Right renal cortex interstitium (tissue), 3 donors: ENCODE measurements around the gene CADM1. TPM values are rescaled to one million over a fixed set of nuclear protein-coding genes. Genes with fewer than 3 reads are reported as not detected.

Source experiments
- DNase-seq, 3 donors: peaks; one replicate each; pipeline ENCODE4 v3.0.0-alpha.2; 2013; ENCODE audit warnings: low read depth in 3 of 3, low spot score in 2 of 3
- polyA plus RNA-seq, 3 donors: library from polyadenylated mRNA; unstranded; fragments of 120-200 nt; gene quantifications; one replicate each; pipeline ENCODE4 v1.2.1, GENCODE V29; 2013; ENCODE audit not compliant: insufficient read length in 3 of 3

Gene CADM1
- polyA plus RNA-seq, 3 donors, result 128 to 154 (median 144) TPM

GRCh38 chr11:115191761-115192160, 312.5 kb downstream of the CADM1 start:
- DNase-seq, result no peak

GRCh38 chr11:115190196-115190595, 314.0 kb downstream of the CADM1 start:
- no peak for DNase-seq

DNA sequence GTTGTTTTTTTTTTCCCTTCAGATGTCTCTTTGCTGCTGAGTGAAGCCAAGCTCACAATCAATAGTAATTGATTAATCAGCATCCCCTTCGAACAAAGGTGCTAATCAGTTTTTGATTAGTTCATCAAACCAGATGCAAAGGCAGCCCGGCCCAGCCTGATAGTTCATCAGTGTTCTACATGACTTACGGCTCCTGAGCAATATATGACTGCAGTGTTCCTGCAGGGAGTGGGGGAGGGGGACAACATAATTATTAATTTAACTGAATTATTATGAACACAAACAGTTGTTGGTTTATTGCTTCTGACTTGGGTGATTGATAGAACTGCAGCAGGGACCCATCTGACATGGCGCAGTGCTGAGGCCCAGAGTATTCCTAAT, 315.3 kb downstream of the CADM1 start:
- no peak for DNase-seq

DNA sequence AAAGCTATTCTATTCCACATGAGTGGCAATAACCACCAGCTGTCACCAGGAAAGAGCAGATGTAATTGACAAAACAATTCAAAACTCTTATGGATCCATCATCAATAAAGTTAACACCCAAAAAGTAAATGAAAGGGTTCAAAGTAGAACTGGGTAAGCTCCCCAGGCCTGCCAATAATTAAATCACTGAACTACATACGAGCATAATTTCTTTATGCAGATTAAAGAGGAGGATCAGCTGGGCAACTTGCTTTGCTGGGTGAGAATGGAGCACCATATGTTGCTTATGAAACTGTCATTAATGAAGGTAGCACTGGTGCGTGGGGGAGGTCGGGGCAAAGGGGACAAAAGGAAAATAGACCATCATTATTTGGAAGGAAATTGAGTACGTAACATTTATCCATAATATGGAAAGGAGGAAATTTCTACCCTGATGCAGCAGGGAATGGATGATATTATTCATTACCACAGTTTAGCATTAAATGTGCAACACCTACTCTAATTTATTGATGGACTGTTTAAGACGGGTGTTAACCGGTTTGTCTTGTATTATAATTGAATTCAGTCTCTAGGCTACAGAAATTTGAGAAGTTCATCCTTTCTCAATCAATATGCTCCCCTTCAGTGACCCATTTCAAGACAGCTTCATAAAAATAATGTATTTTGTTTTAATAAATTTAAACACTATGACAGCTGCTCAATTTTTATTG, 315.9 kb downstream of the CADM1 start:
- DNase-seq, result no peak

GRCh38 chr11:115185931-115186330, 318.3 kb downstream of the CADM1 start:
- DNase-seq, result no peak

- DNase-seq, result no peak
These were observed 318.7 kb downstream of the CADM1 start for GRCh38 chr11:115185507-115185906.

DNA sequence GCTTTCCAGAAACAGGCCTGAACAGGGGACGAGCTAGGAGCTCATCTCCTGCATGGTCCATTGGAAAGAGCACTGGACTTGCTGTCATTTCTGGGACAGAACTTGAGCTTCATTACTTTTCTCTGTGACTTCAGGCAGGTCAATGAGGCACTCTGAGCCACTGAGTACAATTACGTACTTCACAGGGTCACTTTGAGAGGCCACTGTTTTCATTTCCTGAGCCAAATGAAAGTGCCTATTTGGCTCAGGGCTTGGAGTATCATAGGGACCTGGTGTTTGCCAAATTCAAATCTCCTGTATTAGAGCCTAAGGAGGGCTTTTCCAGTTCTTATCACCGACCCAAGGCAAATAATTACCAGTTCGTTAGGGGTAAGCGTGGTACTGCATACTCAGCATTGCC, 319.3 kb downstream of the CADM1 start:
- DNase-seq, result no peak

GRCh38 chr11:115183830-115184229, 320.4 kb downstream of the CADM1 start:
- DNase-seq, result no peak

- no peak for DNase-seq
These were observed 321.1 kb downstream of the CADM1 start for GRCh38 chr11:115183136-115183535.

- no peak for DNase-seq
These were observed 321.8 kb downstream of the CADM1 start for GRCh38 chr11:115182282-115182955.

GRCh38 chr11:115181538-115181937, 322.7 kb downstream of the CADM1 start:
- DNase-seq, result peak in 2 of 3 donors; percentile 36 to 63

DNA sequence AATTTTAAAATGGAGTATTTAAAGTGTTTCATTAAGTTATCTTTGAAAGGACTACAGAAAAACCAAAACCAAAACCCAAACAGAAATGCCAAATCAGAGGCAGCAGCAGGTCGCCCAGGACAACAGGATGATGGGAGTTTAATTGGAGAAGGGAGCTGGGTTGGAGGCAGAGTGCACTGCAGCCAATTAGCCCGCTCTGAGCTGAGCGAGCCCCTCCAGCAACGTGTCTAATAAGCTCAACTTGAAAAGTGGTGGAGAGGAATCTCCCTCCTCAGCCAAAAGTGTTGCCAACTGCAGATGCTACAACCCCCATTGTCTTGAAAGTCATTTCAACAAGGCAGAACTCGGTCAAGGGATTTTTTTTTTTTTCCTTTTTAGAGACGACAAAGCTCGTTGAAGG, 323.9 kb downstream of the CADM1 start:
- no peak for DNase-seq

- DNase-seq, result no peak
These were observed 324.6 kb downstream of the CADM1 start for GRCh38 chr11:115179636-115180035.

GRCh38 chr11:115178705-115179104, 325.5 kb downstream of the CADM1 start:
- DNase-seq, result no peak

GRCh38 chr11:115173136-115173535, 331.1 kb downstream of the CADM1 start:
- no peak for DNase-seq

DNA sequence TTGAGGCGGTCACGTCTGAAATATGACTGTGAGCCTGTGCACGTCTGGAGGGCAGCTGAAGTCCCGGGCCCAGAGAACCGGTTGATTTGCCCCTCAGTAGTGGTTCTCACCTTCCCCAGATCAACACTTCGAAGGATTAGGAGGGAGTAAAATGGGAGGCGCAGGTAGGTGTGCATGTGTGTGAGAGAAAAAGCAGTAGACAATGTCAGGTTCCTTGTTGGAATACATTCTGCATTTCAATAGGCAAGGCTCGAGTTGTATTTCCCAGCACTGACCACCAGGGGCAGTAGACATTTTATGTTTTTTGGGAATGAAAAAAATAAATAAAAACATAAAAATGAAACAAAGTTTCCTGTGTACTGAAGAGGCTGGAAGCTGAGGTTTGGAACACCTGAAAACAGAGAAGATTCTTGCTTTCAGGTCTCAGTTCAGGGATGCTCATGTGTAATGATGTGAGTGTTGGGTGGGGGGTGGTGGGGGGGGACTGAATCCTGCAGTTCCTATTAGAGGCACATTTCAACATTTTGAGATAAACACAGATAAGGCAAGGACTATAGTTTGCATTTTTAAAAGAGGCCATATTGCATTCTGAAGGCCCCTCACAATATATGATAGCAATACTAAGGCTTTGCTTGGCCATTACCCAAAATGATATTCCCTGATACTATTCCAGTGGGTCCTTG, 333.9 kb downstream of the CADM1 start:
- DNase-seq, result no peak

GRCh38 chr11:115169251-115169650, 335.0 kb downstream of the CADM1 start:
- no peak for DNase-seq

GRCh38 chr11:115168686-115169085, 335.5 kb downstream of the CADM1 start:
- DNase-seq, result no peak

GRCh38 chr11:115168229-115168671, 336.0 kb downstream of the CADM1 start:
- DNase-seq, result no peak

DNA sequence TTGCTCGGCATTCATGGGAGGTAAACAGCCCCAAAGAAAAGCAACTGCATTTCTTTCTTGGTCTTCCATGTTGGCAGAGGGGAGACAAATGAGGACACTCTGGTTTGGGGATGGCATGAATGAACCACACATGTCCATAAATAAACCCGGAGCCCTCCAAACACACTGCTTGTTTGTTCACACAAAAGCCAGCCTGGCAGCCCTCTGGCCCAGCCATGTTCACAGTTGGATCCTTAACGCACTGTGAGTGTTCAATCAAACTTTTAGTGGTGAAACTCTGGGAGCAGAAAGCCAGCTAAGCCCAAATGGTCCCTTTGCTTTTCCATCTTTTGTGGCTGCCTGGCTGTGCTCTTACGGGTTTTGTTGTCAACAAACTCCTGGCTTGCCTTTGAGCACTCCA, 336.8 kb downstream of the CADM1 start:
- no peak for DNase-seq

GRCh38 chr11:115166820-115167219, 337.4 kb downstream of the CADM1 start:
- DNase-seq, result no peak

DNA sequence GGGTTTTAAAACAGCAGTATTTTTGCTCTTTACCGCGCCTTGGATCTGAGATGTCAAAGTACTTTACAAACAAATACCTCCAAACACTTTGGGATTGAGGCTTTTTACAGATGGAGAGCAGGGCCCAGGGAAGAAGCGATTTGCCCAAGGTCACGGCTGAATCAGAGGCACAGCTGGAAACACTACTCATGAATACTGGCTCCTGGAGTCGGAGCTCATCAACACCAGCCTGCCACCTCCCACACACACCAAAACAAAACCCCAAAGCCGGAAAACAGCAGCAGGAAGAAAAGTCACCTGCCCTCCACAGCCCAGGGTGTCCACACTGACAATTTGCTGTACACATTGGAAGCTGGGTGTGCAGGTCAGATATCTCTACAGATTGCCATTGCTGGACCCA, 339.4 kb downstream of the CADM1 start:
- DNase-seq, result no peak
